ENCODE measurements around the gene PRSS27. TPM values are rescaled to one million over a fixed set of nuclear protein-coding genes. Genes with fewer than 3 reads are reported as not detected.

PRSS27 gene
- total and polyA plus RNA-seq, 11 donors: 0.19 to 1.3 (median 0.39) TPM; not detected in 3

DNA sequence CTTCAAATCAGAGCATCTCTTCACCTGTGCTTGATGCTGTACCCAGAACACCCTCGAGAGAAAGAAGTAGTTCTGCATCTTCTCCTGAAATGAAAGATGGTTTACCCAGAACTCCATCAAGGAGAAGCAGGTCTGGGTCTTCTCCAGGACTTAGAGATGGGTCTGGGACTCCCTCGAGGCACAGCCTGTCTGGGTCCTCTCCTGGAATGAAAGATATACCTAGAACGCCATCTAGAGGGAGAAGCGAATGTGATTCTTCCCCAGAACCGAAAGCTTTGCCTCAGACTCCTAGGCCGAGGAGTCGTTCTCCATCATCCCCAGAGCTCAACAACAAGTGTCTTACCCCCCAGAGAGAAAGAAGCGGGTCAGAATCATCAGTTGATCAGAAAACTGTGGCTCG, 44.7 kb upstream of the PRSS27 start:
- intact Hi-C loops (cut with DNase I): no loop called here
- DNase-seq (no peak), ATAC-seq (no peak)
- Histone ChIP-seq H3K27ac (no peak overlapping the region), H3K27me3 (no peaks in the 10 kb centered on the region), H3K36me3 (peaks cover 4 to 100% (median 100%) of the 10 kb centered on the region in 9 donors), H3K4me1 (peaks cover 0 to 28% (median 6%) of the 10 kb centered on the region in 12 donors), H3K9me3 (no peaks in the 10 kb centered on the region), H3K4me3 (no peak overlapping the region)
- 97 to 98% (median 97%) methylated on average over 9 of the region's 9 CpGs for WGBS, 4 donors
- TF ChIP-seq, protein P1, sequence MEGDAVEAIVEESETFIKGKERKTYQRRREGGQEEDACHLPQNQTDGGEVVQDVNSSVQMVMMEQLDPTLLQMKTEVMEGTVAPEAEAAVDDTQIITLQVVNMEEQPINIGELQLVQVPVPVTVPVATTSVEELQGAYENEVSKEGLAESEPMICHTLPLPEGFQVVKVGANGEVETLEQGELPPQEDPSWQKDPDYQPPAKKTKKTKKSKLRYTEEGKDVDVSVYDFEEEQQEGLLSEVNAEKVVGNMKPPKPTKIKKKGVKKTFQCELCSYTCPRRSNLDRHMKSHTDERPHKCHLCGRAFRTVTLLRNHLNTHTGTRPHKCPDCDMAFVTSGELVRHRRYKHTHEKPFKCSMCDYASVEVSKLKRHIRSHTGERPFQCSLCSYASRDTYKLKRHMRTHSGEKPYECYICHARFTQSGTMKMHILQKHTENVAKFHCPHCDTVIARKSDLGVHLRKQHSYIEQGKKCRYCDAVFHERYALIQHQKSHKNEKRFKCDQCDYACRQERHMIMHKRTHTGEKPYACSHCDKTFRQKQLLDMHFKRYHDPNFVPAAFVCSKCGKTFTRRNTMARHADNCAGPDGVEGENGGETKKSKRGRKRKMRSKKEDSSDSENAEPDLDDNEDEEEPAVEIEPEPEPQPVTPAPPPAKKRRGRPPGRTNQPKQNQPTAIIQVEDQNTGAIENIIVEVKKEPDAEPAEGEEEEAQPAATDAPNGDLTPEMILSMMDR (IDR thresholded peaks at IDR 0.05): no peak
- no peak for TF ChIP-seq POLR2A (IDR thresholded peaks at IDR 0.05)

DNA sequence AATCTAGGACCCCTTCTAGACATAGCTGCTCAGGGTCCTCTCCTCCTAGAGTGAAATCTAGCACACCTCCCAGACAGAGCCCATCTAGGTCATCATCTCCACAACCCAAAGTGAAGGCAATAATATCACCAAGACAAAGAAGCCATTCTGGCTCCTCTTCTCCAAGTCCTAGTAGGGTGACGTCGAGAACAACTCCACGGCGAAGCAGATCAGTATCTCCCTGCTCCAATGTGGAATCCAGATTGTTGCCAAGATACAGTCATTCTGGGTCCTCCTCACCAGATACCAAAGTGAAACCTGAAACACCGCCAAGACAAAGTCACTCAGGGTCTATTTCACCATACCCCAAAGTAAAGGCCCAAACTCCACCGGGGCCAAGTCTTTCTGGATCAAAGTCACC, 43.1 kb upstream of the PRSS27 start:
- ATAC-seq (no peak), DNase-seq (no peak)
- intact Hi-C loops (cut with DNase I): no loop called here
- Histone ChIP-seq H3K4me3 (no peak overlapping the region), H3K27ac (no peak overlapping the region), H3K4me1 (peaks cover 0 to 17% (median 4%) of the 10 kb centered on the region in 12 donors), H3K9me3 (no peaks in the 10 kb centered on the region), H3K27me3 (no peaks in the 10 kb centered on the region), H3K36me3 (peaks cover 6 to 100% (median 100%) of the 10 kb centered on the region in 9 donors)
- no peak for TF ChIP-seq POLR2A (IDR thresholded peaks at IDR 0.05)
- TF ChIP-seq, protein P1 (IDR thresholded peaks at IDR 0.05): no peak
- 94 to 96% (median 95%) methylated on average over 6 of the region's 6 CpGs for WGBS, 4 donors

DNA sequence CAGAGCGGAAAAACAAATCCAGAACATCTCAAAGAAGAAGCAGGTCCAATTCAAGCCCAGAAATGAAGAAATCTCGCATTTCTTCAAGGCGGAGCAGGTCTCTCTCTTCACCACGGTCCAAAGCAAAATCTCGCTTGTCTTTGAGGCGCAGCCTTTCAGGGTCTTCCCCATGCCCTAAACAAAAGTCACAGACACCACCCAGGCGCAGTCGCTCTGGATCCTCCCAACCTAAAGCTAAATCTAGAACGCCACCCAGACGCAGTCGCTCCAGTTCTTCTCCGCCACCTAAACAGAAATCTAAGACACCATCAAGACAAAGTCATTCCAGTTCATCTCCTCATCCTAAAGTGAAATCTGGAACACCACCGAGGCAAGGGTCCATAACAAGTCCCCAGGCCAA, 42.7 kb upstream of the PRSS27 start:
- Histone ChIP-seq H3K27ac (no peak overlapping the region), H3K9me3 (no peaks in the 10 kb centered on the region), H3K4me1 (peaks cover 0 to 19% (median 4%) of the 10 kb centered on the region in 12 donors), H3K4me3 (no peak overlapping the region), H3K36me3 (peaks cover 6 to 100% (median 100%) of the 10 kb centered on the region in 9 donors), H3K27me3 (no peaks in the 10 kb centered on the region)
- intact Hi-C loops (cut with DNase I): no loop called here
- TF ChIP-seq, protein P1 (IDR thresholded peaks at IDR 0.05): no peak
- no peak for ATAC-seq
- DNase-seq: no peak
- WGBS, 4 donors: 95 to 99% (median 98%) methylated on average over 13 of the region's 13 CpGs

DNA sequence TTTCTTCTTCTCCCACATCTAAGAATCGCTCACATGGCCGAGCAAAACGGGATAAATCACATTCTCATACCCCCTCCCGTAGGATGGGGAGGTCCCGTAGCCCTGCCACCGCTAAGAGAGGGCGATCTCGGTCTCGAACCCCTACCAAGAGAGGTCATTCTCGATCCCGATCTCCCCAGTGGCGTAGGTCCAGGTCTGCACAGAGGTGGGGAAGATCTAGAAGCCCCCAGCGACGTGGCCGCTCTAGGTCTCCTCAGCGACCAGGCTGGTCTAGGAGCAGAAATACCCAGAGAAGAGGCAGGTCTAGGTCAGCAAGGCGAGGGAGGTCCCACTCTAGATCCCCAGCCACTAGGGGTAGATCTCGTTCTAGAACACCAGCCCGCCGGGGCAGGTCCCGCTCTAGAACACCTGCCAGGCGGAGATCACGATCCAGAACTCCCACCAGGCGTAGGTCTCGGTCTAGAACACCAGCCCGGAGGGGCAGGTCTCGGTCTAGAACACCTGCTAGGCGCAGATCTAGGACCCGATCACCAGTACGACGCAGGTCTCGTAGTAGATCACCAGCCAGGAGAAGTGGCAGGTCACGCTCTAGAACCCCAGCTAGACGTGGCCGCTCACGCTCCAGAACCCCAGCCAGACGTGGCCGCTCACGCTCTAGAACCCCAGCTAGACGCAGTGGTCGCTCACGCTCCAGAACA, 42.0 kb upstream of the PRSS27 start:
- H3K27me3 ChIP-seq: no peaks in the 10 kb centered on the region
- ATAC-seq (peak in 2 of 4 donors; percentile 3 to 6), DNase-seq (peak in 1 of 5 donors; percentile 40)
- no peak overlapping the region for H3K27ac ChIP-seq
- WGBS, 4 donors: 98 to 99% (median 98%) methylated on average over 15 to 42 of the region's 42 CpGs
- H3K4me1 ChIP-seq: peaks cover 0 to 19% (median 8%) of the 10 kb centered on the region in 12 donors
- no peaks in the 10 kb centered on the region for H3K9me3 ChIP-seq
- H3K4me3 ChIP-seq: no peak overlapping the region
- intact Hi-C loops (cut with DNase I): no loop called here
- TF ChIP-seq POLR2A (IDR thresholded peaks at IDR 0.05): no peak
- TF ChIP-seq, protein P1 (IDR thresholded peaks at IDR 0.05): no peak
- H3K36me3 ChIP-seq: peaks cover 6 to 100% (median 100%) of the 10 kb centered on the region in 9 donors
